HG03280 (cell line): ENCODE measurements around the gene OLA1.

Experiments used
- ATAC-seq: cut with Tn5 transposase; IDR thresholded peaks from one replicate; pipeline ENCODE4 v1.9.1; 2021; ENCODE audit warnings: mild to moderate bottlenecking, moderate library complexity; ENCODE audit not compliant: unreplicated experiment

Gene OLA1

DNA sequence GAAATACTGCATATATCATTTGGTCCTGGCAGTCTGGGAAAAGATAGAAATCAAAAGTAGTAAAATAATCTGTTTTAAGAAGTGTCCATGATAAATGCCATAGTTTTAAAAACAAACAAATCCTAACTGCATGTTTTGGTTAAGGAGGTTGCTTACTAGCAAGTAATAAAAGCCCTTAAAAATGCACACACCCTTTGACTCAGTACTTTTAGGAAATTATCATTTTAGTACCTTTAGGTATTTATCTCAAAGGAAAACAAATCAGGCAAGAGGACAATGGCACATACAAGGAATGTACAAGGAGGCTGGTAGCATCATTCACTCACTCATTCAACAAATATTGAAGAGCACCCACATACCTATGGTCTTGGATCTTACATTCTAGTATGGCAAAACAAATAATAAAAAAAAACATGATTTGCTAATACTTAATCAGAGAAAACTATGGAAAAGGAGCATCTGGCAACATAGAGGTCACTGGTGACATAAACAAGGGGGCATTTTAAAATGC is 67.6 kb downstream of the OLA1 start:
- no peak for ATAC-seq

DNA sequence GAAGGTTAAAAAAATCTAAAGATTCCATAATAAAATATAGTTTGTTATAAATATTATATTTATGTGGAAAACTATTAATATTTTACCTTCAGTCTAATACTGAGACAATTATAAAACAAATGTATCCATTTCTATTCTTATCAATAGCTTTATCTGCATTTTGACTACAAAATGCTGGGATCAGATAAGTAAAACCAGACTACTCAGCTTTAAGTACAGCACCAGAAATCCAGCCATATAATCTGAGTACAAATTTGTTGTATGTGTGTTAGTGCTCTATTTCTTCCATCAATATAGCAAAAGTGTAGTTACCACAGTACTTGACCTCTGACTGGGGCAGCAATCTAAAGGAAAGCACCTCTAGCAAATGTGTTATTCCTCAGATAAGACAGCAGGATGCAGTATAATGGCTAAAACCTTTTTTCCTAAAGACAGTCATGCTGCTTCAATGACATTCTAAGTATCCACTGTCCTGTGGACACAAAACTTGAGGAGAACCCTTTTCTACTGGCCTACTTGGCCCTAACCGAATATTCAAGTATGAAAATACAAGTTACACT is 68.1 kb downstream of the OLA1 start:
- no peak for ATAC-seq

DNA sequence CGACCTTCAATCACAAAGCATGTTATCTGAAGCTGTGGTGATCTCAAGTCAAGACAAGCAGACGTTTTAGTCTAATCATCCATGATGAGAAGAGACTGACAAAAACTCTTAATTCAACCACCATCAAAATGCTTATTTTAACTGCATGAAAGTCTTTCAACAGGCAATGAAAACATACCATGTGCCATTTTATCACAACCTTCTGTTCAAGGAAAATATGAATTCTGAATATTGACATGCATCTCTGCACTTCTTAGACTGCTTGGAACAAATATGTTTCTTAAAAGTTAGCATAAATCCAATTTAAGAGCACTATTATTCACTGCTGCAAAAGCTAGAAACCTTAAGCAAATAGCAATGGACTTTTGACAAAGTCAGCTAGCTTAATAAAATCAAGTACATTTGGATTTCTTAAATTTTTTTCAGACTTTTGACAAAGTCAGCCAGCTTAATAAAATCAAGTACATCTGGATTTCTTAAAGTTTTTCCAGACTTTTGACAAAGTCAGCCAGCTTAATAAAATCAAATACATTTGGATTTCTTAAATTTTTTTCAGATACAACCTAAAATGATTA is 70.9 kb downstream of the OLA1 start:
- ATAC-seq: no peak

- no peak for ATAC-seq
These were observed 71.4 kb downstream of the OLA1 start for GRCh38 chr2:174176898-174177297.

DNA sequence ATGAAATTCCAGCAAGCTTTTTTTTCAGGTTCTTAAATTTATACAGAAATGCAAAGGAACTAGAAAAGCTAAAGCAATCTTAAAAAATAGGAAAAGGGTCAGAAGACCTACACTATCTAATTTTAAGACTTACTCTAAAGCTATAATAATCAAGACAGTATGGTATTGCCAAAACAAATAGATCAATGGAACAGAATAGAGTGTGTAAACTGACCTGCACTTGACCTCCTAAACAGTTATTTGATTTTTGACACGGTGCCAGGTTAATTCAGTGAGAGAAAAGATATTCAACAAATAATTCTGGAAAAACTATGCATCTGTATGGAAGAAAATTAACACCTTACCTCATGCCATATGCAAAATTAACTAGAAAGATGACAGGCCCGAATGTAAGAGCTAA is 73.6 kb downstream of the OLA1 start:
- ATAC-seq: no peak

GRCh38 chr2:174172802-174173355 is 75.5 kb downstream of the OLA1 start:
- ATAC-seq: no peak

DNA sequence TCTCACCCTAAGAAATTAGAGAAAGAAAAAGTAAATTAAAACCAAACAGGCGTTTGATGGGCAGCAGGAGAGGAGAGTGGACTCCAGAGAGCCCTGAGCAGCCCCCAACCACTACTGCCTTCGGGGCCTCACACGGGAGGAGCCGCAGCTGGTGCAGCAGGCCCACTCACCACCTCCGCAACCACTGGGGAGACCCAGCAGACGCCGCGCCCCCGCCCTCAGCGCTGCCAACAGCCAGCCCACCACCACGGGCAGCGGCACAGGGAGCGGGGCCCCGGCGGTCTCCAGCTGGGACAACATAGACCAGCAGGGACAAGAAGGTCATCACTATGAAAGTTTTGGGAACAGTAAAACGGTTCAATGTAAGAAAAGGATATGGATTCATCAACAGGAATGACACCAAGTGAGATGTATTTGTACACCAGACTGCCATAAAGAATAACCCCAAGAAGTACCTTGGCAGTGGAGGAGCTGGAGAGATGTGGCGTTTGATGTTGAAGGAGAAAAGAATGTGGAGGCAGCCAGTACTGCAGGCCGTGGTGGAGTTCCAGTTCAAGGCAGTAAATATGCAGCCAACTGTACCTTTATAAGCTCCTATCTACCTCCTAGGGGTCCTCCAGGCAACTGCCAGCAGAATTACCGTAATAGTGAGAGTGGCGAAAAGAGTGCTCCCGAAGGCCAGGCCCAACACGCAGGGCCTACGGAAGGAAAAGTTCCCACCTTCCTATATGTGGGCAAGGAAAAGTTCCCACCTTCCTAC is 76.5 kb downstream of the OLA1 start:
- no peak for ATAC-seq

GRCh38 chr2:174169372-174169771 is 79.0 kb downstream of the OLA1 start:
- ATAC-seq: no peak

DNA sequence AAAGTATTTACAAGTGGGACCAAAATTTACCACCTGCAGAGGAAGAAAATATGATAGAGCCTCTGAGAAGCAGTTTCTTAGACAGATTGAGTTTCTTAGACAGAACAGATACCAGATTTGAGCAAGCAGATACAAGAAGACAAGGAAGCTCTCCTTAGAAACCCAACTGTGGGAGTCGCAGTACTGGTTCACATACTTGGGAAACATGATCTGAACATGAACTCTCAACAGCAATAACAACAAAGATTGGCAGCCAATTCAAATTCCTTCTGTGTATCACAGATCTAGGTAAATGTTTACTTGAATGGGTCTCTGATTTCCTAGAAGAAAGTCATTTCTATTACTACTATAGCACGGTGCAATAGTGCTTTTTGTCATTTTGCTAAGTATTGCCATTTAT is 82.1 kb downstream of the OLA1 start:
- ATAC-seq: no peak

DNA sequence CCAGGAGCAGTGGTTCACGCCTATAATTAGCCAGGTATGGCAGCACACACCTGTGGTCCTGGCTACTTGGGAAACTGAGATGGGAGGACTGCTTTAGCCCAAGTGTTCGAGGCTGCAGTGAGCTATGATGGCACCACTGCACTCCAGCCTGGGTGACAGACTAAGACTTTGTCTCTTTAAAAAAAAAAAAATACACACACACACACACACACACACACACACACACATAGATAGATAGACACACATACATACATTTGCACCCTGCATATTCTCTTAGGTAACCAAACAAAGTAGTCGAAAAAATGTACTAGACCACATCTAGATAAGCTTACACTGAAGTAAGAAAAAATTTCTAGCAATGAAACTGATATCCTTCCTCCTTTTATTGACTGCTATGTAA is 86.8 kb downstream of the OLA1 start:
- ATAC-seq: no peak

GRCh38 chr2:174158003-174158402 is 90.3 kb downstream of the OLA1 start:
- ATAC-seq: no peak

- no peak for ATAC-seq
These were observed 91.3 kb downstream of the OLA1 start for GRCh38 chr2:174157053-174157452.

DNA sequence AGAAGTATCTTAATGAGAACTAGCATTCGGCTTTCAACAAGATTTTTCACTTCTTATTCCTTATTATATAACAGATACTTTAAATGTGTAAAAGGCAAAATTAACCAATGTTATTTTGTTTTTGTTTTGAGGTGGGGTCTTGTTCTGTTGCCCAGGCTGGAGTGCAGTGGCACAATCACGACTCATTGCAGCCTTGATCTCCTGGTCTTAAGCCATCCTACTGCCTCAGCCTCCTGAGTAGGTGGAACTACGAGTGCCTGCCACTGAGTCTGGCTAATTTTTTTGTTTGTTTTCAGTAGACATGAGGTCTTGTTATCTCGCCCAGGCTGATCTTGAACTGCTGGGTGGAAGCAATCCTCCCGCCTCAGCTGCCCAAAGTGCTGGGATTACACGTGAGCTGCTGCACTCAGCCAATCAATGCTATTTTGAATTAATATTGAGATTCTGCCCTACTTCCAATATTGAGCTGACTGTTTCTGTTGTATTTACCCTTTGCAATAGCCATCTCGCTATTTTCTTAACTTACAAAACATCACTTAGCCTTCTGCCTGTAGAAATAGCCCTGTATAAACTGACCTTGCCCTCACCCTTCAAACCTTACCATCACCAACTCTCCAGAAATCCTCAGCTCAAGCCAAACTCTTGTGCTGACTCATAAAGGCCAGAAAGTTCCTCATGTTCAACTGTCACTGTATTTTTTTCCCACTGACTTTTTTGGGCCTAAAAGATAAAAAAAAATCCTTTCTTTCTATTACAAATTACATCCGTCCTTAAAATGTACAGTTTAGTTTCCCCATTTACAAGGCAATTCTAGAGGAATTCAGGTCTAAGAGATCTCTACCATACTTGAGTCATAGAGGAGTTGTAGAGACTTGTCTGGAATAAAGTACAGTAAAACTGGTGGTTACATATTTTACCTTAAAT is 94.3 kb downstream of the OLA1 start:
- ATAC-seq: no peak

DNA sequence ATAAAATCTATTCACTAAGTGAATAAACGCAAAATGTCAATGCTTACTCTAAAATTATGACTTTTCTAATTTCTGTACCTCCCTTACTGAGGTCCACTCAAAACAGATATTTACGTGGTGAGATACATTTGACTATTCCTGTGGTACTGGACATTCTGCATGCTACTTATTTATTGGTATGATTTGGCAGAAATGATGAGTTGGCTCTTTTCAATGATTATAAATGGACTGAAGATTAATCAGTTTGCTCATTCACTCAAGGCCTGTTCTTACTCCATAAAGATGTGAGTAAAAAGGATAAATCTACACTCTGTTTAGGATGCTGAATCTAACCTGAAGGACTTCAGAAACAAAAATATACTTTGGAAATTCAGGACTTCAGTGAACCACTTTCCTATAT is 98.8 kb downstream of the OLA1 start:
- no peak for ATAC-seq

DNA sequence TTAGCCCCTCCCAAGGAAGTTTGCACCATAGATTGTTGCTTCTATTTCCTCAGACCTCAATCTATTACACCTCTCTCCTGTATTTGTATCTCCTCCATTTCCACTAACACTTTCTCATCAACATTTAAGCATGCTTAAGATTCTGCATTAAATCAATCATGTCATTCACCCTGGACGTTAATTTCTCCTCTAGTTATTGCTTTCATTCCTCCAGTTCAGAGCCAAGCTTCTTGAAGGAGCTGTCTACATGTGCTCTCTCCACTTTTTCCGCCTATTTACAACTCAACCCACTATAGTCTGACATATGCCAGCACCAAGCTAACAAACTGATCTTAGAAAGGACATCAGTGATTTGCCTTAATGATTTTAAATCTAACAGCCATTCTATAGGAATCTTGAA is 99.5 kb downstream of the OLA1 start:
- no peak for ATAC-seq

DNA sequence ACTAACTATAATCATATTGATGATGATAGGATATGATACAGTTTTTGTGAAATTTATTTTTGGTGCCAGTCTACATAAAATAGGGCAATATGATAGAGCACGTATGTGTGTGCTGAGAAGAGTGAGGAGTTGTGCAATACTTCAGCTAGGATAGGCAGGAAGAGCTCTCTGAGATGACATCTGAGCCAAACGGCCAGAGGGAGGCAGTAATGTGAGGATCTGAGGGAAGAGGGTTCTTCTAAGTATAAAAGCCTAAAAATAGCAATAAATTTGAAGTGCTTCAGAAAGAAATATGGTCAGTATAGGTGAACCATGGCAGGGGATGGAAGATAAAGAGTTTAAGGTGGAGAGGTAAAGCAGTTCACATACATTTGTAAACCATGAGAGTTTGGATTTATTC is 102.5 kb downstream of the OLA1 start:
- ATAC-seq: no peak

DNA sequence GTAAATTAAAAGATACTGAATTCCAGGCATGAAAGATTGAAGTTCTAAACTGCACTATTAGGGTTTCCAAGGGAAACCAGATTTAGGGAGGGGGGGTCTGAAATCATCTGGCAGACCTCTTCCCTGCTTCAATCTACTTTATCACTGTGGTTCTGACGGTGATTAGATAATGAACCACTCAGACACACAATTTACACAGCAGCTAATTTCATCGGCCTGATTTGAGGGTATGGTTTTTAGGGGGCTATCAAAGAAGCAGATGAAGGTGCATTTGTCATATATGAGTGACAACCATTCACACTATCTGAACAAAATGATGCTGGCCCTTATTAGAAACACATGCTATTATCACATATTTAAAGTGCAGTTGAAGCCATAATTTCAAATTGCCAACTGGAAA is 106.0 kb downstream of the OLA1 start:
- ATAC-seq: no peak

DNA sequence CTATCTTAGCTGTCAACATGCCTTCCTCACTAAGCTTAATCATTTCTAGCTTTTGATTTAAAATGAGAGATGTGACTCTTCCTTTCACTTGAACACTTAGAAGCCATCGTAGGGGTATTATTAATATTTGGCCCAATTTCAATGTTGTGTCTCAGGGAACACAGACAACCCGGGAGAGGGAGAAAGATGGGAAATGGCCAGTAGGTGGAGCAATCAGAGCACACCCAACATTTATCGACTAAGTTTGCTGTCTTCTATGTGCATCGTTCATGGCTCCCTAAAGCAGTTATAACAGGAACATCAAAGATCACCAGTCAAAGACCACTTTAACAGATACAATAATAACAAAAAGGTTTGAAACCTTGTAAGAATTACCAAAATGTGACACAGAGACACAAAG is 110.2 kb downstream of the OLA1 start:
- no peak for ATAC-seq

- ATAC-seq: no peak
These were observed 112.4 kb downstream of the OLA1 start for GRCh38 chr2:174135981-174136380.

DNA sequence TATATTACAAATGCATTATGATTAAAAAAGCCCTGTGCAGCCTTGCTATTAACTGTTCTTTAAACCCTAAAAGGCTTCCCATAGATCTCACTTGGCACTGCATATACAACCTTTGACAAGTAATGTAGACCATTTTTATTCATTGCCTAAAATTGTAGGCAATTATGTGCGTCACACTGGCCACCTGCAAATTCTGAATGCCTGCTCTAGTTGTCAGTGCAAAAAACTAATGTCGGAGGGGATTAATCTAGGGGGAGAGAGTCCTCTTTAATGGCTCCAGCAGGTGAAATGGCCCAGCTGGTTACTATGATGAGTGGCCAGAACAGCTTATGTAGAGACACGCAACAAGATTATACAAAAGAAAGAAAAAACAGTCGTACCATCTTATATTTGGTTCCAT is 123.2 kb downstream of the OLA1 start:
- no peak for ATAC-seq

DNA sequence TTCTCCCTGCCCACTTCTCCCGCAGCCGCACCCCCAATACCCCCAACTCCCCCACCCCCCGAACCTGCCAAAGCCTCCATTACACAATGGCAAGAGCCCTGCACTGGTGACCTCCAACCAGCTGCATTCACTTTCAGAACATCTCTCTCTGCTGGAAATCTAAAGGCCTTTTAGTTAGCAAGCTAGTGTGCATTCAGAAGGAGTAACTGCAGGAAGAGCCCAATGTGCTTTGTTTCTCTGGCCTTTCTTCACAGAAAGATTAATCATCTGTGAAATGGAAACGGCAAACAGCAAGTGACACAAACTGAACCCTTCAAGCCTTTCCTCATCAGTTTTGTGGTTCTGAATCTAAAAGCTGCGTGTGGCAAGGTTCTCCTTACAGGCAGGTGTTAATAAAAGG is 124.2 kb downstream of the OLA1 start:
- no peak for ATAC-seq
